Right lobe of liver (tissue), 4 donors: ENCODE data around the gene SCN8A.

ENCODE experiments used
- CTCF ChIP-seq, 4 donors: fragments of 200-600 bp in 3 of 4; fragments of 450-650 bp in 1 of 4; IDR thresholded peaks; one replicate each; pipeline versions ENCODE4 v1.5.1 to v1.8.0; 2016 to 2022; ENCODE audit warnings: antibody characterized with exemption in 4 of 4, mild to moderate bottlenecking in 2 of 4
- POLR2A ChIP-seq: fragments of 450-650 bp; IDR thresholded peaks from one replicate; pipeline ENCODE4 v1.6.1; 2017; ENCODE audit warnings: antibody characterized with exemption, mild to moderate bottlenecking
- donor health status: DM: no; HTN: no; CAD: no.
- donor health status: DM: no; HTN: no; CAD: no.
- donor health status: DM: no; HTN: yes; CAD: no.

GRCh38 chr12:51625370-51625769 is 34.3 kb downstream of the SCN8A start:
- TF ChIP-seq POLR2A (no peak), CTCF (IDR thresholded peaks at IDR 0.05) (no peak)
